SW480 (cell line): ENCODE data around the gene SSBP2.
"Not testable (repeated sequence)": the region's sequence is repeated elsewhere in the genome, so short reads cannot be mapped to it uniquely, and the experiment has no call there.

Source experiments
- DNase-seq: peaks from one replicate; pipeline ENCODE4 v3.0.0-alpha.2; 2016; ENCODE audit warnings: low spot score

Gene SSBP2

GRCh38 chr5:81729276-81729675, 21.6 kb downstream of the SSBP2 start:
- no peak for DNase-seq

- no peak for DNase-seq
These were observed 22.6 kb downstream of the SSBP2 start for GRCh38 chr5:81728301-81728700.

GRCh38 chr5:81726297-81726696, 24.6 kb downstream of the SSBP2 start:
- no peak for DNase-seq

- DNase-seq: no peak
These were observed 26.3 kb downstream of the SSBP2 start for GRCh38 chr5:81724571-81724970.

- DNase-seq: no peak
These were observed 26.8 kb downstream of the SSBP2 start for GRCh38 chr5:81724108-81724507.

- DNase-seq: no peak
These were observed 29.8 kb downstream of the SSBP2 start for GRCh38 chr5:81721049-81721448.

- DNase-seq: no peak
These were observed 31.1 kb downstream of the SSBP2 start for GRCh38 chr5:81719743-81720345.

GRCh38 chr5:81718300-81718699, 32.6 kb downstream of the SSBP2 start:
- DNase-seq: no peak

GRCh38 chr5:81717860-81718259, 33.0 kb downstream of the SSBP2 start:
- no peak for DNase-seq

- DNase-seq: no peak
These were observed 33.7 kb downstream of the SSBP2 start for GRCh38 chr5:81717226-81717625.

GRCh38 chr5:81714076-81714475, 36.8 kb downstream of the SSBP2 start:
- not testable (repeated sequence) for DNase-seq

- DNase-seq: no peak
These were observed 42.0 kb downstream of the SSBP2 start for GRCh38 chr5:81708889-81709288.

GRCh38 chr5:81703840-81704239, 47.1 kb downstream of the SSBP2 start:
- no peak for DNase-seq

GRCh38 chr5:81700166-81700565, 50.7 kb downstream of the SSBP2 start:
- DNase-seq: no peak

- DNase-seq: no peak
These were observed 52.1 kb downstream of the SSBP2 start for GRCh38 chr5:81698813-81699212.

- DNase-seq: no peak
These were observed 54.2 kb downstream of the SSBP2 start for GRCh38 chr5:81696418-81697397.

GRCh38 chr5:81694726-81695125, 56.2 kb downstream of the SSBP2 start:
- DNase-seq: no peak

GRCh38 chr5:81688215-81688614, 62.7 kb downstream of the SSBP2 start:
- DNase-seq: no peak

GRCh38 chr5:81687292-81687691, 63.6 kb downstream of the SSBP2 start:
- DNase-seq: no peak

- DNase-seq: no peak
These were observed 65.4 kb downstream of the SSBP2 start for GRCh38 chr5:81685471-81685870.

- DNase-seq: no peak
These were observed 71.0 kb downstream of the SSBP2 start for GRCh38 chr5:81679885-81680284.

GRCh38 chr5:81675420-81675819, 75.5 kb downstream of the SSBP2 start:
- no peak for DNase-seq

- DNase-seq: no peak
These were observed 85.1 kb downstream of the SSBP2 start for GRCh38 chr5:81665795-81666194.
